ENCODE data around the gene CCDC77. TPM values are rescaled to one million over a fixed set of nuclear protein-coding genes. Genes with fewer than 3 reads are reported as not detected.

CCDC77 gene
- total RNA-seq, 1 experiment from 2014 or later, result 16.3 TPM

DNA sequence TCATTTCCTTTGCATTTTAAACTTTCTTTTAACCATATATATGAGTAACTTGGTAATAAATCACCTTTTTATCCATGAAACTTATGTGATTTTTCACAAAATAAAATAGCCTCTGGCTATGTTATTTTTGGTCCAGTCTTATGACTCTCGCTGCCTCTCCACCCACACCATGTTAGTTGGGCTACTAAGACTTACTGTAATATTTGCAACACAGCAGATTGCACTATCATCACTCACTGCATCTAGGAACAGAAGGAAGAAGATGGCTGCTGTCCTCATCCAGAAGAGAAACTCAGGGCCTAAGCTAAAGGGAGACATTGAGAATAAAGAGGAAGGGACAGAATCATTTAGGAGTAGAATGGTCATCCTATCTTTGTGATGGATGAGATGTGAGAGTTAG lies 45.7 kb downstream of the CCDC77 start:
- no peak for DNase-seq (ENCODE audit: low read depth)
- in situ Hi-C loops (cut with HindIII; ENCODE audit: low pct_unique_long_range_greater_than_20kb, low sequenced_read_pairs), result no loop called here

DNA sequence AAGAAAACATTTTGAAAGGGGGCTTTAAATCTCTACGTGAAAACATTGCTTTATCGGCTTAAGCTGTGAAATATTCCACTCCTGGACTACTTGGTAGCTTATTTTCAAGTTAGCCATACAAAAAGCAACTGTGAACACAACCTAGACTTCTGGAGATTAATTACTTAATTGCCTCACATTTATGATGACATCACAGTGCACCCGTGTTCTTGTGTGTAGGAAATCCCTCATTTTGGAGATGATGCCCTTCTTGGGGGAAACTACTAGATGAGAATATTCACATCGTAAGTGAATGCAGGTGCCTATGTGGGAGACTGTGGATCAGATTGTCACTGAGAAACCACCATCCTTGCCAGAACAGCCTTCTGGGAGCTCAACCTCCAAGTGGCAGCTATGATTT lies 47.8 kb downstream of the CCDC77 start:
- no peak for DNase-seq (ENCODE audit: low read depth)
- in situ Hi-C loops (cut with HindIII; ENCODE audit: low pct_unique_long_range_greater_than_20kb, low sequenced_read_pairs), result no loop called here

DNA sequence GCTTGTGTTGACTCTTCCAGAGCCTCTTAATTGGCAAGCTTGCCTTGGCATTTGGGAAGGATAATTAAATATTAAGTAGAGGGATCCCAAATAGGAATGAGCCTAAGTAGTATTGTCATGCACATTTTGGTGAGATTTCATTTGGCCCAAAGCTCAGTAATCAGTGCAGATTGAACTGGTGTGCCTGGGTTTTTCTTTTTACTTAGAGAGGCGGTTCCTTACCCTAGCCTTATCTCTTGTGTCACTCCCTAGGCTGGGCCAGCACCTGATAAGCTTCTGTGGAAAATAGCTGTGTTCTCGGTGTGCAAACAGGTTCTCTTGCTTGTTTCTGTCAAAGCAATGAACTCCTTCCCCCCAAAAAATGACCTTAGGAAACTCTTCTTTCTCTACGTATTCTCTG lies 49.0 kb downstream of the CCDC77 start:
- in situ Hi-C loops (cut with HindIII; ENCODE audit: low pct_unique_long_range_greater_than_20kb, low sequenced_read_pairs), result no loop called here
- DNase-seq (ENCODE audit: low read depth), result no peak

DNA sequence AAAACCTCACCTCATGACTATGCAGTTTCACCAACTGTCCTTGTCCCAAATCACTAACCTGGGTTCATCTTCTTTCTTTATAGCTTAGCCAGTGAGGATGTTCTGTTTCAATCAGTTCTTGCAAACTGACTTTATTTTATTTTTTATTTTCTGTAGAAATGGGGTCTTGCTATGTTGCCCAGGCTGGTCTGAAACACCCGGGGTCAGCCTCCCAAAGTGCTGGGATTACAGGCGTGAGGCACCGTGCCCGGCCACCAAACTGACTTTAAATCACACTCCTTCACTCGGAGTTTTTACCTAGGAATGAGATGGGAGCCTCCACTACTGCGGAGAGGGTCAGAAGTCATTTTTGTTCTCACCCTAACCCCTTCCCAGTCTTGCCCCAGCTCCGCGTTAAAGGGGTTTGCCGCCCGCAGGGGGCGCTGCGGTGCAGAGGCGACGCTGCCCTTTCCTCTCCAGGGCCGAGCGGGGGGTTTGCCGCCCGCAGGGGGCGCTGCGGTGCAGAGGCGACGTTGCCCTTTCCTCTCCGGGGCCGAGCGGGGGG lies 51.3 kb downstream of the CCDC77 start:
- DNase-seq (ENCODE audit: low read depth), result no peak
- in situ Hi-C loops (cut with HindIII; ENCODE audit: low pct_unique_long_range_greater_than_20kb, low sequenced_read_pairs), result no loop called here

DNA sequence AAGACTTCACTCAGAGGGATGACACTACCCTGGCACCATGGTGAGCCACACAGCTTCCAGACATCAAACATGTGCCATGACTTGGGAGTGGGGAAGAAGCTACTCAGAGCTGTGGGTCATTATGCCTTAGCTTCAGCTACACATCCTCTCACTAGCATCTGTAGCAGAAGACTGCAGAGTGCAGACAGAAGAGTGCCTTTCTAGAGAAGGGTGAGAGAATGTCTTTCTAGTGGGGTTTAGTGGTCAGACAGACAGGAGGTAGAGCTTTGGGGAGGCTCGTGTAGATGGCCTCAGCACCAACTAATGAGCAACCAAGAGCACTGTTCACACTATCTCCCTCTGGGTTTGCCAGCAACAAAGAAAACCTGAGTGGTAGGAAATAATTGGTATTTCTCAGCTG lies 53.4 kb downstream of the CCDC77 start:
- in situ Hi-C loops (cut with HindIII; ENCODE audit: low pct_unique_long_range_greater_than_20kb, low sequenced_read_pairs), result no loop called here
- no peak for DNase-seq (ENCODE audit: low read depth)

DNA sequence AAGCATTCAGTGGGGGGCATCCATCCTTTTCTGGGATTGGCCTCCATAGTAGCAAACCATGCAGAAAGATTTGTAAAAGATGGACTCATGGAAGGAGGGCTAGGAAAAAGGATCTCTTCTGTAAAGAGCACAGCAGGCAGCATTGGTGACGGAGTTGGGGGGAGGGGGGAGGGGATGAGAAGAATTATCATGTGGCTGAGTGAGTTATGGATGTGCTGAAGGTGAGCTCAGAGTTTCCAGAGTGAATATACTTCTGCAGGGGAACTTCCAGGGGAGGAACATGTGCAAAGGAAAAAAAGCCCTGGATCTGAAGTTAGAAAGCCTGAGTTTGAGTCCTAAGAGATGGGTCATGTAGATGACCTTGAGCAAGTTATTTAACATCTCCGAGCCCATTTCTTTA lies 54.4 kb downstream of the CCDC77 start:
- in situ Hi-C loops (cut with HindIII; ENCODE audit: low pct_unique_long_range_greater_than_20kb, low sequenced_read_pairs), result no loop called here
- no peak for DNase-seq (ENCODE audit: low read depth)

DNA sequence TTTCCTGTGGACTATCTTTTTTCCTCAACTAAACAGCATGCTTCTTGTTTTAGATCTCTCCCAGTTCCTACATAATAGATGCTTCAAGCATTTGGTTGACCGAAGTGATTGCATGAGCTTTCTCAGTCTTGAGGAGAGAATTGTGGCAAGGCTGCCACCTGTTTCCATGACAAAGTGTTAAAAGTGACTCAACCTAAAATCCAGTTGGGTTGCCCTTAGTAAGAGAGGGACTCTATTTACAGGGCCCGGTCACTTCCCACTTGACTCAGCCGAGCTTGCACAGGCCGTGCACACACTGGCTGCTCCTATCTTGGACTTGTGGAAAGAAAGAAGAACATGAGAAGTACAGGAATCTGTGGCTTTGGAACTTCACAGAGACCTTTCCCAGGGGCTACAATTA lies 56.2 kb downstream of the CCDC77 start:
- in situ Hi-C loops (cut with HindIII; ENCODE audit: low pct_unique_long_range_greater_than_20kb, low sequenced_read_pairs), result no loop called here

DNA sequence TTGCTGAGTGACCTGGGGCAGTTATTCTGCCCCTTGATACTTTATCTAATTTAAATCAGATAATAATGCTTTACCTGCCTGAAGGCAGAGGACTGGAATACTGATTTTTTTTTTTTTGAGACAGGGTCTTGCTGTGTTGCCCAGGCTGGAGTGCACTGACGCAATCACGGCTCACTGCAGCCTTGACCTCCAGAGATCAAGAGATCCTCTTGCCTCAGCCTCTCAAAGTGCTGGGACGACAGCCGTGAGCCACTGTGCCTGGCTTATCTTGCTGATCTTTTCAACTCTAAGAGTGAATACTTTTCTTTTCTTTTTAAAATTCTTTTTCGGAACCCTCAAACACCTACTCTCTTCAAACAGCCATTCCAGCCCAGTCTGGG lies 57.6 kb downstream of the CCDC77 start:
- no peak for DNase-seq (ENCODE audit: low read depth)
- in situ Hi-C loops (cut with HindIII; ENCODE audit: low pct_unique_long_range_greater_than_20kb, low sequenced_read_pairs), result no loop called here

More for the DNA sequence above, 56.2 kb downstream of the CCDC77 start:
- no peak for DNase-seq (ENCODE audit: low read depth)

DNA sequence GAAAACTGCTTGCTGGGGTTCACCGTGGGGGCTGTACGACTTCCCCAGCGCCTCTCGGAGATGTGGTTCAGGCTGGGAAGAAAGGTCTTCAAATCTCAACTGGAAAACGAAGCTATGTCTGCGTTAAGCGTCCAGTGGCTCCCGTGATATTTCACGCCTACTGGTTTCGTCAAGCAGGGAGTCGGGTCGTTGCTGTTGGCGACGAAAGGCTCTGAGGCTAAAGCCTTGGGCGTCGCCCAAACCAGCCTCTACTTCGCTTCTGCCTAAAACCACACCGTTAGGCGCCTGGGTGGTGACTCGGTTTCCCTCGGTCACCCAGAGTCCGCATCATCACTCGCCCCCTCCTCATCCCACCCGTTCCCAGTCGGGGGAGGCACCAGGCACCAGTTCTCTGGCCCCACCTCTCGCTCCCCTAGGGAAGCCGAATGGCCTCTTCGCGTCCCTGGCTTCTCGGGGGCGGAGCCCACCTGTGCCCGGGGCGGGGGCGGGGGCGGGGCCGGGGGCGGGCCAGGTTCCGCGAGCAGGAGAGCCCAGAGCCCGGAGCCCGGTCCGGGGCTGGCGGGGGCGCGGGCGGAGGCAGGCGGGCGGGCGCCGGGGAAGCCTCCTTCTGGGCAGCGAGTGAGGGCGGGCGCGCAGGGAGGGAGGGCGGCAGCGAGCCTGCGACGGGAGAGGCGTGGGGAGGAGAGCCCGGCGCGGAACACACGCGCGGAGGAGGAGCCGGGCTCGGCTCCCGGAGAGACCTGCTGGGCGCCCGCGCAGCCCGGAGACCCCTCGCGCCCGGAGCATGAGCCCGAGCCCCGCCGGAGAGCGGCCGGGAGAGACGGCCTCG lies 58.2 kb downstream of the CCDC77 start, which contains the start of gene B4GALNT3:
Gene B4GALNT3, plus strand, starts transcription at position 510 of the 829 bp plus-strand sequence. CDS start 438 bp downstream, outside the sequence.
- in situ Hi-C loops (cut with HindIII; ENCODE audit: low pct_unique_long_range_greater_than_20kb, low sequenced_read_pairs), result no loop called here
- DNase-seq (ENCODE audit: low read depth), result peak; percentile 42

DNA sequence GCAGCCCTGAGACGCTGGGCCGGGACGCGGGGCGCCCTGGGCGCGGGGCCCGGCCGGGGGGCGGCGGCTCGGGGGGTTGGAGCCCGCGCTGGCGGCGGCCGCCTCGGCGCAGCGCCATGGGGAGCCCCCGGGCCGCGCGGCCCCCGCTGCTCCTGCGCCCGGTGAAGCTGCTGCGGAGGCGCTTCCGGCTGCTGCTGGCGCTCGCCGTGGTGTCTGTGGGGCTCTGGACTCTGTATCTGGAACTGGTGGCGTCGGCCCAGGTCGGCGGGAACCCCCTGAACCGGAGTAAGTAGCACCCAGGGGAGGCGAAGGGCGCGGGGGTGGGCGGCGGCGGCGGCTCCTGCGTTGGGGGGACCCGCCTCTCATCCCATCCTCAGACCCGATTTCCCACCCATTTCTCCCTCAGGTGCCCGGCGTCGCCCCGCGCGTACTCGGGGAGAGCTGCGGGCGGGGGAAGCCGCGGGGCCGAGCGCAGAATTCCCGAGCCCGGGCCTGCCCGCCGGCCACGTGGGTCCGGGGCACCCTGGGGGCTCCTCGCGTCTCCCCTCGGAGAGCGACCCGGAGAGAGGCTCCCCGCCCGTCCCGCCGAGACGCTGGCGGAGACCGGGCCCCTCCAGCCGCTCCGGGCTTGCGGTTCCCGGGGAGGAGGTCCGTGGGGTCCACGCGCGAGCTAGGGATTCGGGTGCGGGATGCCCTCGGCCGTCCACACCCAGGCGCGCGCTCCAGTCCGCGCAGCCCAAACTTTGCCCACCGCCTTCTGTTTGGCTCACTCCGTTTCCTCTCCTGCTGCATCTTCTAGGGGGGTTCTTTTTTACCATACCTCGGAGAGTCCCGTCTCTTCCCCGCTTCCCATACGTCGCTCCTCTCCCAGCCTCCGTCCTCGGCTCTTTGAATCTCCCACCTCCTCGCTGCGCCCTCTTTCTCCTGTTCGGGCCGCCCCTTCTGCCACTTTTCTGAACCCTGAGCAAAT lies 59.1 kb downstream of the CCDC77 start:
- in situ Hi-C loops (cut with HindIII; ENCODE audit: low pct_unique_long_range_greater_than_20kb, low sequenced_read_pairs), result no loop called here
- no peak for DNase-seq (ENCODE audit: low read depth)

DNA sequence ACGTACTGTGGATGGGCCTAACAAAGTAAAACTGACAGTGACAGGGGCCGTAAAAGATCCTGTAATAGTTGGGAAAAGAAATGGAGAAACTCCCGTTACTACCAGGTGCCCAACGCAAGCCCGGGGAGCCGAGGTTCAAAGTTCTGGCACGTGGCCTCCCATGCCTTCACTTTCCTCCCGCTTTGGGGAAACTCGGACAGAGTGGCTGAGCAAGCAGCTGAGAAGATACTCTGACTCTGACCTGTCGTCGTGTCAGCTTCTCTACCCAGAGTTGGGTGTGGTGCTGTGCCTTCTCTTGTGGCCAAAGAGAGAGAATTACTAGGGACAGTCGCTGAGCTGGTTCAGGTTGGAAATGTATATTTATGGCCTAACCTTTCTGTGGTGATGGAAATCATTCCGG lies 60.0 kb downstream of the CCDC77 start:
- DNase-seq (ENCODE audit: low read depth), result no peak
- in situ Hi-C loops (cut with HindIII; ENCODE audit: low pct_unique_long_range_greater_than_20kb, low sequenced_read_pairs), result no loop called here

DNA sequence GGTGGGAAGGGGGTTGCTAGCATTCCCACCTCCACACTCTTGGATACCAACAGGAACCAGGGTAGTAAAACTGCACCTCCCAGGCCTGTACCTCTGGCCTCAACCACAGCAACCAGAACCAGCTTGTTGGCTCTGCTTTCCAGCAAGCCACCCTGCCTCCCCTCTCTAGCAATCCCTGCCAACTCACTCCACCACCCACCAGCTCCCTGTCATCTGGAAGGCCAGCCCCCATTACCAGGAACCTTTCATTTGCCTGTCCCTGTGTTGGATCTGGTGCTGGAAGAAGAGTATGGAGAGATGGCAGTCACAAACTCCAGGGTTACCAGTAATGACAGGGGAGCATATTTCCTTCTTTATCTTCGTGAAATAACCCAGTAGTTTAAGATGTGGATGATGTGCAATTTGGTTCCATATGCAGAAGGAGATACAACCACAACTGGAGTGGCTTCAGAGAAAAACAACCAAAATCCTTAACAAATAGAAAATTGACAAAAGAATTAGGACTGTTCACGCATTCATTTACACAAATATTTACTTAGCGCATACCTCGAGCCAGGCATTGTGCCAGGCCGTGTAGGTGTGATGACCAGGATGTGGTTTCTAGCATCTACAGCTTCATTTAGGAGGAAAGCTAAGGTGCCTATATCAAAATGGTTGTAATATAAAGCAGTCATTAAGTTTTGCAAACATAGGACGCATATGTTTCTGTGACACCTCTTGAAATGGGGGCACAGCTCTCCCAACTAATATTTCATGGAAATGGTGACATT lies 61.7 kb downstream of the CCDC77 start:
- in situ Hi-C loops (cut with HindIII; ENCODE audit: low pct_unique_long_range_greater_than_20kb, low sequenced_read_pairs), result no loop called here
- DNase-seq (ENCODE audit: low read depth), result no peak

DNA sequence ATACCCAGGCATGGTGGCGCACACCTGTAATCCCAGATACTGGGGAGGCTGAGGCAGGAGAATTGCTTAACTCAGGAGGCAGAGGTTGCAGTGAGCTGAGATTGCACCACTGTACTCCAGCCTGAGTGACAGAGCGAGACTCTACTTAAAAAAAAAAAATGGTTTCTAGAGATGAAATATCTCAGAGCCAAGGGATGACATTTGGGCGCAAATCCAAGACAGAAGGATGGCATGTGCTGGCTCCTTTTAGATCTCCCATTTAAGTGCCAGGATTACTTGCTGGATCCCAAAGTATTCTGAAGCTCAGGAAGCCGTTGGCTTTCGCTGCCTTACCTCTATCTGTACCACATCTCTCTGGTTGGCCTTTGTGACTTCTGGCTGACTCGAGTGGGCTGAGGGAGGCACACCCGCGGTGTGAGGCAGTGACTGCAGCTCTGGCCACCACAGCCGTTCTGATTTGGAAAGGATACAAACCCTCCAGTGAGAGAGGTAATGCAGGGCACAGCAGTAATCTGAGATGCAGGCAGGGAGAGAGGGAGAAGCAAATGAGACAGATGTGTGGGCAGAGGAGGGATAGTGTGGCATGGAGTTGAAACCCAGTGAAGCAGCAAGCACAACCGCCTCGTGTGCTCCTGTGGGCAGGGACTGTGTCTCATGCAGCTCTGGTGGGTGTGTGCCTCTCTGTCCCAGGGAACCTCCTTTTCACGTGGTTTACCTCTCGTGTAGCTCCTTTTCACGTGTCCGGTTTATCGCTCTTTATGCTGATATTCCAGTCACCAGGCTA lies 63.2 kb downstream of the CCDC77 start:
- in situ Hi-C loops (cut with HindIII; ENCODE audit: low pct_unique_long_range_greater_than_20kb, low sequenced_read_pairs), result no loop called here
- DNase-seq (ENCODE audit: low read depth), result no peak

DNA sequence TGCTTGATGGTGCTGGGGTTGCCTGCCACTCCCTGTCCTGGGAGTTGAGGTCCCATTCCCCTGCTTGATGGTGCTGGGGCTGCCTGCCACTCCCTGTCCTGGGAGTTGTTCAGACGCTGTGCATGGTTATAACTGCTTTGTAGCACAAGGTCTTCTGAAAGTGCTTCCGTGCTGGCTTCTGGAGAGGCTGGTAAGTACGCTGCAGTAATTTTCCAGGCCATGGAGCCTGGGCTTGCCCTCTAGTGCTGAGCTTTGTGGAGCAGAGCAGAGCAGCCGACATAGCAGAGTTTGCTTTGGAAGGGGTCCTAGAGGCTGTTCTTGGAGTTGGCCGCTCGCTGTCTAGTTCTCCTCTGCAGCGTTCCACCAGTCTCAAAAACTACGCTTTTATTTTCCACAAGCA lies 64.6 kb downstream of the CCDC77 start:
- in situ Hi-C loops (cut with HindIII; ENCODE audit: low pct_unique_long_range_greater_than_20kb, low sequenced_read_pairs), result no loop called here
- DNase-seq (ENCODE audit: low read depth), result no peak

DNA sequence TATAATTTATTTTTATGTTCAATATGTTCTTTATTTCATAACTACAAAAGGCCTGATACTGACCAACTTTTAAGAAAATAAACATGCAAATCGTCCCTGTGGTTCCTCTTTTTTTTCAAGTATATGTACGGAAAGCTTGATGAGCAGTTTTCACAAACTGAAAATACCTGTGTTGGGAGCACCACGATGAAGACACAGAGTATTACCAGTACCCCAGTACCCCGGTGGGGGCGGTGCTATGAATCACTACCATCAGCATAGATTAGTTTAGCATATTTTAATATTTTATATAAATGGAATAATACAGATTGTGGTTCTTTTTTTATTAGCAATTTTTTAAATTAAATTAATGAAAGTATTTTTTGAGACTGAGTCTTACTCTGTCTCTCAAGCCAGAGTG lies 65.3 kb downstream of the CCDC77 start:
- DNase-seq (ENCODE audit: low read depth), result no peak
- in situ Hi-C loops (cut with HindIII; ENCODE audit: low pct_unique_long_range_greater_than_20kb, low sequenced_read_pairs), result no loop called here

DNA sequence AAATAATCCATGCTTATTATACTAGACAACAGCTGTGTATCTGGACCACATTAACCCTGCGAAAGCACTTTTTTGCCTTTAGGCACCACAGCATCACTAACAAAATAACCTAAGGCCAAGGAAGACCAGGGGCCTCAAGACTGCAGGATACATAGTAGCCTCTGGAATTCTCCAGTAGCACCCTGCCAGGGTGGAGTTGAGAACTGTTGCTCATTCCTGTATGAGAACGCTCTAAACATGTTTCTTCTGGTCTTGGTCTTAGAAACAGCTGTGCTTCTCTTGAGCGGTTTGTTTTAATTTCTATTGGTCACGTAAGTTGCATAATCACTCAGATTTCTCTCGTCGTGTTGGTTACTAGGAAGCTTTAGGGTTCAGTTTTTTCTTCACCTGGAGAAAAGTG lies 66.1 kb downstream of the CCDC77 start:
- in situ Hi-C loops (cut with HindIII; ENCODE audit: low pct_unique_long_range_greater_than_20kb, low sequenced_read_pairs), result no loop called here
- DNase-seq (ENCODE audit: low read depth), result no peak

DNA sequence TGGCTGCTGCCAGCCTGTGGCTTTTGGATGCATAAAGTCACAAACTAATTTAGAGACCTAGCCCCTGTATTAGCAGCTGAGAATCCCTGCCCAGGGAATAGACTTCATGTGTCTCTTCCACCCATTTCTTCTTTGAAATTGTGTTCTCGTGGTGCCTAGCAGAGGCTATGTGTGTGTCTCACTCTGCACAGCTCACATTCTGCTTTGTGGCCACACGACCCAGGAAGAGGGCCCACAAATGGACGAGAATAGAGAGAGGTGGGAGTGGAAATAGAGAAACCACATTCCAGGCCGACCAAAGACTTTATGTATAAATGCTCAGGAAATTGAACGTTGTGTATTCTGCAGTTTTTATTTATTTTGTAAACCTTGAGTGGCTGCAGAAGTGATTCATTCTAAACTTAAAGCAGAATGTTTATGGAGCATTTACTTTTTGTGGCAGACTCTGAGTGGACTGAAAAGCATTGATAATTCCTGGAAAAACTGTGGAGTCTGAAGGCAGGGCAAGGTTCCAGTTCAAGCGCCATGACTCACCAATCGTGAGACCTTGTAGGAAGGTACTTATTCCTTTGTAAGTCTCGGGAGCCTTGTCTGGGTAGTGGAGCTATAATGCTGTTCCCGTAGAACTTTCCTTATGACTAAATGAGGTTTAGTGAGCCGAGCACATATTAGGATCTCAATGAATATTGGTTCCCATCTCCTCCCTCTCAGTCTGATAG lies 67.4 kb downstream of the CCDC77 start:
- no peak for DNase-seq (ENCODE audit: low read depth)
- in situ Hi-C loops (cut with HindIII; ENCODE audit: low pct_unique_long_range_greater_than_20kb, low sequenced_read_pairs), result no loop called here
